ENCODE results near the gene TAF9.
"Not testable (repeated sequence)": the region's sequence is repeated elsewhere in the genome, so short reads cannot be mapped to it uniquely, and the experiment has no call there.

The TAF9 gene

DNA sequence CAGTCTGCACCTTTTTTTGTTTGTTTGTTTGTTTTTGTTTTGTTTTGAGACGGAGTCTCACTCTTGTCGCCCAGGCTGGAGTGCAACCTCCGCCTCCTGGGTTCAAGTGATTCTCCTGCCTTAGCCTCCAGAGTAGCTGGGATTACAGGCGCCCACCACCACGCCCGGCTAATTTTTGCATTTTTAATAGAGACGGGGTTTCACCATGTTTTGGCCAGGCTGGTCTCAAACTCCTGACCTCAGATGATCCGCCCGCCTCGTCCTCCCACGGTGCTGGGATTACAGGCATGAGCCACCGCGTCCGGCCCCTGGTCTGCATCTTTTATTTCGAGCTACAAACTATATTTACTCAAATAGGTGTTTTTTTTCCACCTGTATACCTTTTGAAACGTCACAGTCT lies 1.0 kb upstream of the TAF9 start:
- H3K4me3 ChIP-seq (ENCODE audit: low read length): peak overlapping the region; percentile 74
- 3% methylated on average over 16 of the region's 16 CpGs for WGBS
- H3K9me3 ChIP-seq (ENCODE audit: insufficient read depth, low read depth, low read length); H3K27ac ChIP-seq (ENCODE audit: low read depth, low read length); H3K27me3 ChIP-seq (ENCODE audit: insufficient read depth, low read length): not testable (repeated sequence)
- H3K36me3 ChIP-seq (ENCODE audit: insufficient read depth, low read length): peaks cover 39% of the 10 kb centered on the region
- H3K9ac ChIP-seq (ENCODE audit: low read depth, low read length): peak overlapping the region; percentile 98
- peaks cover 14% of the 10 kb centered on the region; the same call in 1 of the 2 replicates for H3K4me1 ChIP-seq (ENCODE audit: insufficient read depth, low read length)

DNA sequence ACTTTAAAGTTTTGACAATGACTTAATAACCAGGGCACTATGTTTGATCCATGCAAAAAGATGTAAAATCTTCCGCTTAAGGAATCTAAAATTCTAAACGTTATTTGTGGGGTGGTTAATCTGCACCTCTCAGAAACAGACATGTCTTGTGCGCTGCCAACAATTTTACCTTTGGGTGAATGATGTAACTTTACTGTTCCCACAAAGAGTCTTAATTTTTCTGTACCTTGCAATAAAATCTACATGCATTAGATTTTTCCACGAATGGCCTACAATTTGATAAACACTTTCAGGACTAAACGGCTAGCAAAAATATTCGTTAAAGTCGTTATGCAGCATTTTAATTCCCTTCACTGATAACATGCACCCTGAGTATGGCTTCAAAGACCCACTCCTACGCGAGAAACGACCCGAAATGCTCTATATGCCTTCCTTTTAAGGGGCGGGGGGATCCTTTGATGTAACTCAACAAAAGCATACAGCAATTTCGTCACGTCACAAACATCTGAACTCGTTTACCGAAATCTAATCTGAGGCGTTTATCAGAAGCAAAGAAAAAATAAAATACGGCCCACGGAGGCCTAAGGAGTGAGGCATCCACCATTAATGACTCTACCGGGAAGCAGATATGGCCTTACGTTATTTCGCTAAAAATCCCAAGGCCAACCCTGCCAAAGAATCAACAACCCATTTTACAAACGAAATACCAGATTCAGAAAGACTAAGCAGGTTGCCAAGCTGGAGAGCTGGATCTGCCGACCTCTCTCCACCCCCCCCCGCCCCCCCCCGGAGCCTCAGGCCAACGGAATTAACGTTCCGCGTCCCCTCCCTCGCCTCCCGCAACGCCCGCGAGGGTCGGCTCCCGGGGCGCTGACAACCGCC lies 621 bp downstream of the TAF9 start:
- H3K36me3 ChIP-seq (ENCODE audit: insufficient read depth, low read length): peaks cover 36% of the 10 kb centered on the region
- peak overlapping the region; percentile 74 for H3K4me3 ChIP-seq (ENCODE audit: low read length)

GRCh38 chr5:69367697-69368279 lies 1.5 kb downstream of the TAF9 start:
- Histone ChIP-seq H3K36me3 (ENCODE audit: insufficient read depth, low read length) (peaks cover 39% of the 10 kb centered on the region), H3K9me3 (ENCODE audit: insufficient read depth, low read depth, low read length) (no peaks in the 10 kb centered on the region), H3K27ac (ENCODE audit: low read depth, low read length) (no peak overlapping the region), H3K27me3 (ENCODE audit: insufficient read depth, low read length) (no peaks in the 10 kb centered on the region), H3K9ac (ENCODE audit: low read depth, low read length) (peak overlapping the region; percentile 98; the same call in 1 of the 2 replicates), H3K4me3 (ENCODE audit: low read length) (peak overlapping the region; percentile 74), H3K4me1 (ENCODE audit: insufficient read depth, low read length) (peaks cover 14% of the 10 kb centered on the region; the same call in 1 of the 2 replicates)
- 92% methylated on average over 11 of the region's 11 CpGs for WGBS

More for the DNA sequence above, 621 bp downstream of the TAF9 start:
- Histone ChIP-seq H3K9me3 (ENCODE audit: insufficient read depth, low read depth, low read length) (no peaks in the 10 kb centered on the region), H3K9ac (ENCODE audit: low read depth, low read length) (peak overlapping the region; percentile 98), H3K4me1 (ENCODE audit: insufficient read depth, low read length) (peaks cover 14% of the 10 kb centered on the region; the same call in 1 of the 2 replicates), H3K27me3 (ENCODE audit: insufficient read depth, low read length) (no peaks in the 10 kb centered on the region), H3K27ac (ENCODE audit: low read depth, low read length) (peak overlapping the region; percentile 94)
- 2% methylated on average over 38 of the region's 39 CpGs for WGBS

DNA sequence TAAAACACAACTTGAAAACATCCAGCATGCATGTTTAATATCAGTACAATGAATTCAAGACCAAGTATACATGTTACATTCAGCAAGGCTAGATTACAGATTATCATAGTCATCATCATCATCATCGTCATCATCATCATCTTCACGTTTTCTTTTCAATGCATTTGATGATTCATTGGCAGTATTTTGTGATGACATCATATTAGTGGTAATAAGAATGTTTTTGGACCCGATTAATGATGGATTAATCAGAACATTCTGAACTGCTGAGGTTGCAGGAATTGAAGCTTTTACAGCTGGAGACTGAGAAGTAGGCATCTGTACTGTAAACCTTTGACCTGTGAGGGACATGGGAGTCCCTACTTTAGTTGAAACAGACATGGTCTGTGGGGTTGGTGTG lies 4.5 kb downstream of the TAF9 start:
- no peaks in the 10 kb centered on the region for H3K9me3 ChIP-seq (ENCODE audit: insufficient read depth, low read depth, low read length)
- WGBS: 98% methylated on average over 3 of the region's 3 CpGs
- H3K27ac ChIP-seq (ENCODE audit: low read depth, low read length): no peak overlapping the region
- no peak overlapping the region for H3K9ac ChIP-seq (ENCODE audit: low read depth, low read length)
- H3K4me3 ChIP-seq (ENCODE audit: low read length): no peak overlapping the region
- peaks cover 6% of the 10 kb centered on the region; the same call in 1 of the 2 replicates for H3K4me1 ChIP-seq (ENCODE audit: insufficient read depth, low read length)
- H3K36me3 ChIP-seq (ENCODE audit: insufficient read depth, low read length): peaks cover 45% of the 10 kb centered on the region
- H3K27me3 ChIP-seq (ENCODE audit: insufficient read depth, low read length): no peaks in the 10 kb centered on the region

DNA sequence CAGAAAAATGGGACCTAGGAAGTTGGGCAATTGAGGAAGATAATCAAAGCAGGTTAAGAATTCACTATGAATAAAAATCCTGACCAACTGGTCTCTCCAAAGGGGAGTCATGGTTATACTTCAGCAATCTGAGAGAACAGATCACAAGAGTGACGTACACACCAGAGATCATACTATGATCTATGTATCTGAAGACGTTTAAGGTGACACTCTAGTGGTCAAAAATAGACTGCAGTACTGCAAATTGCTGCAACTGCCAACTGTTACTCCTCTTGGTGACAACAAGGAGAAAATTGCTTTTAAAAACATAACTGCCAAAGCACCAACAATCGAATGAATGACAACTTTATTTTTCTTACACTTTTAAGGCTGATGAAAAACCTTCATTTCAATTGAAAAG lies 4.9 kb downstream of the TAF9 start:
- no peak overlapping the region for H3K27ac ChIP-seq (ENCODE audit: low read depth, low read length)
- peaks cover 45% of the 10 kb centered on the region for H3K36me3 ChIP-seq (ENCODE audit: insufficient read depth, low read length)
- no peak overlapping the region for H3K4me3 ChIP-seq (ENCODE audit: low read length)
- H3K27me3 ChIP-seq (ENCODE audit: insufficient read depth, low read length): no peaks in the 10 kb centered on the region
- no peaks in the 10 kb centered on the region for H3K9me3 ChIP-seq (ENCODE audit: insufficient read depth, low read depth, low read length)
- no peak overlapping the region for H3K9ac ChIP-seq (ENCODE audit: low read depth, low read length)
- H3K4me1 ChIP-seq (ENCODE audit: insufficient read depth, low read length): peaks cover 6% of the 10 kb centered on the region; the same call in 1 of the 2 replicates
- 98% methylated on average over 3 of the region's 3 CpGs for WGBS

DNA sequence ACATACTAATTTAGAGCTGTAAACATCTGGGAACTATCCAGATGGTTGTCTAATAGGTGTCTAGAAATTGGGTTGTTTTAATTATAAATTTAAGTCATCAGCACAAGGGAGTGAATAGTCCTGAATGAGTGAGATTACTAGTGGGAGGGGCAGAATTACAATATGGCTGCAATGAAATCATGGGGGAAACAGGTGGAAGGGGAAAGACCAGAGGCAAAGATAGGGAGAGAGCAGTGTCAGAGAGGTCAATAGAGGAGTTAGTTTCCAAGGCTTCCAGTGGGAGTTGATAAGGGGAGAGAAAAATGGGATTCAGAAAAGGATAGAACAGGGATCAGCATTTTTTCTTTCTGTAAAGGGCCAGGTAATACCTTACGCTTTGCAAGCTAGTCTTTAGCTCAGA lies 8.9 kb downstream of the TAF9 start:
- Histone ChIP-seq H3K36me3 (ENCODE audit: insufficient read depth, low read length) (peaks cover 42% of the 10 kb centered on the region), H3K27ac (ENCODE audit: low read depth, low read length) (no peak overlapping the region), H3K27me3 (ENCODE audit: insufficient read depth, low read length) (no peaks in the 10 kb centered on the region), H3K9ac (ENCODE audit: low read depth, low read length) (no peak overlapping the region), H3K4me1 (ENCODE audit: insufficient read depth, low read length) (no peaks in the 10 kb centered on the region), H3K4me3 (ENCODE audit: low read length) (no peak overlapping the region), H3K9me3 (ENCODE audit: insufficient read depth, low read depth, low read length) (no peaks in the 10 kb centered on the region)
- whole genome bisulfite sequencing: 91% methylated on average over 1 of the region's 1 CpG

GRCh38 chr5:69359699-69360098 lies 9.6 kb downstream of the TAF9 start:
- peaks cover 42% of the 10 kb centered on the region for H3K36me3 ChIP-seq (ENCODE audit: insufficient read depth, low read length)
- H3K27me3 ChIP-seq (ENCODE audit: insufficient read depth, low read length): no peaks in the 10 kb centered on the region
- H3K9ac ChIP-seq (ENCODE audit: low read depth, low read length): no peak overlapping the region
- WGBS: 99% methylated on average over 3 of the region's 3 CpGs
- no peaks in the 10 kb centered on the region for H3K9me3 ChIP-seq (ENCODE audit: insufficient read depth, low read depth, low read length)
- no peak overlapping the region for H3K4me3 ChIP-seq (ENCODE audit: low read length)
- no peaks in the 10 kb centered on the region for H3K4me1 ChIP-seq (ENCODE audit: insufficient read depth, low read length)
- H3K27ac ChIP-seq (ENCODE audit: low read depth, low read length): no peak overlapping the region

DNA sequence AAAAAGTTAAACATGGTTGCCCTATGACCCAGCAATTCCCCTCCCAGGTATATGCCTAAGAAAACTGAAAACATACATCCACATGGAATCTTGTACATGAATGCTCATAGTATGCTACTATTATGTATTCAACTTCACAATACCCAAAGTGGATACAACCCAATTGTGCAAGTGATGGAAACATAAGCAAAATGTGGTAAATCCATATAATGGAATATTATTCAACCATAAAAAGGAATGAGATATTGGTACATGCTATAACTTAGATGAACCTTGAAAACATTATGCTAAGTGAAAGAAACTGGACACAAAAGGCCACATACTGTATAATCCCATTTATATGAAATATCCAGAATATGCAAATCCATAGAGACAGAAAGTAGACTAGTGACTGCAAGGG lies 18.7 kb downstream of the TAF9 start:
- H3K27me3 ChIP-seq (ENCODE audit: insufficient read depth, low read length): no peaks in the 10 kb centered on the region
- H3K9me3 ChIP-seq (ENCODE audit: insufficient read depth, low read depth, low read length): no peaks in the 10 kb centered on the region
- H3K9ac ChIP-seq (ENCODE audit: low read depth, low read length): no peak overlapping the region
- peaks cover 46% of the 10 kb centered on the region for H3K36me3 ChIP-seq (ENCODE audit: insufficient read depth, low read length)
- no peak overlapping the region for H3K4me3 ChIP-seq (ENCODE audit: low read length)
- no peak overlapping the region for H3K27ac ChIP-seq (ENCODE audit: low read depth, low read length)
- no peaks in the 10 kb centered on the region for H3K4me1 ChIP-seq (ENCODE audit: insufficient read depth, low read length)

- H3K4me1 ChIP-seq (ENCODE audit: insufficient read depth, low read length): no peaks in the 10 kb centered on the region
- WGBS: 88% methylated on average over 1 of the region's 1 CpG
- no peaks in the 10 kb centered on the region for H3K36me3 ChIP-seq (ENCODE audit: insufficient read depth, low read length)
- H3K9ac ChIP-seq (ENCODE audit: low read depth, low read length): no peak overlapping the region
- H3K4me3 ChIP-seq (ENCODE audit: low read length): no peak overlapping the region
- H3K27ac ChIP-seq (ENCODE audit: low read depth, low read length): no peak overlapping the region
- H3K9me3 ChIP-seq (ENCODE audit: insufficient read depth, low read depth, low read length): no peaks in the 10 kb centered on the region
- H3K27me3 ChIP-seq (ENCODE audit: insufficient read depth, low read length): no peaks in the 10 kb centered on the region
These were observed 26.2 kb downstream of the TAF9 start for GRCh38 chr5:69343083-69343482.

DNA sequence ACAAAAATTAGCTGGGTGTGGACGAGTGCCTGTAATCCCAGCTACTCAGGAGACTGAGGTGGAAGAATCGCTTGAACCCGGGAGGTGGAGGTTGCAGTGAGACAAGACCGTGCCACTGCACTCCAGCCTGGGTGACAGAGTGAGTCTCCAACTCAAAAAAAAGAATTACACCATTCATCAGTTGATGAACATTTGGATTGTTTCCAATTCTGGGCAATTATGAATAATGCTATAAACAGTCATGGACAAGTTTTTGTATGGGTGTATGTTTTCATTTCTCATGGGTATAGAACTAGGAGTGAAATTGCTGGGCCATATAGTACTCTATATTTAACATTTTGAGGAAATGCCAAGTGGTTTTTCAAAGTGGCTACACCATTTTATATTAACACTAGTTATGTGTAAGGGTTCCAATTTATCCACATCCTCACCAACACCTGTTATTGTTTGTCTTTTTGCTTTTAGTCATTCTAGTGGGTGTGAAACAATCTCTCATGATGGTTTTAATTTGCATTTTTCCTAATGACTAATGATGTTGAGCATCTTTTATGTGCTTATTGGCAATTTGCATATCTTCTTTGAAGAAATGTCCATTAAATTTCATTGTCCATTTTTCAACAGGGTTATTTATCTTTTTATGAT lies 27.7 kb downstream of the TAF9 start:
- Histone ChIP-seq H3K27ac (ENCODE audit: low read depth, low read length) (no peak overlapping the region), H3K36me3 (ENCODE audit: insufficient read depth, low read length) (no peaks in the 10 kb centered on the region), H3K9me3 (ENCODE audit: insufficient read depth, low read depth, low read length) (no peaks in the 10 kb centered on the region), H3K4me1 (ENCODE audit: insufficient read depth, low read length) (no peaks in the 10 kb centered on the region), H3K9ac (ENCODE audit: low read depth, low read length) (no peak overlapping the region), H3K4me3 (ENCODE audit: low read length) (no peak overlapping the region), H3K27me3 (ENCODE audit: insufficient read depth, low read length) (no peaks in the 10 kb centered on the region)
- WGBS: 93% methylated on average over 4 of the region's 4 CpGs

DNA sequence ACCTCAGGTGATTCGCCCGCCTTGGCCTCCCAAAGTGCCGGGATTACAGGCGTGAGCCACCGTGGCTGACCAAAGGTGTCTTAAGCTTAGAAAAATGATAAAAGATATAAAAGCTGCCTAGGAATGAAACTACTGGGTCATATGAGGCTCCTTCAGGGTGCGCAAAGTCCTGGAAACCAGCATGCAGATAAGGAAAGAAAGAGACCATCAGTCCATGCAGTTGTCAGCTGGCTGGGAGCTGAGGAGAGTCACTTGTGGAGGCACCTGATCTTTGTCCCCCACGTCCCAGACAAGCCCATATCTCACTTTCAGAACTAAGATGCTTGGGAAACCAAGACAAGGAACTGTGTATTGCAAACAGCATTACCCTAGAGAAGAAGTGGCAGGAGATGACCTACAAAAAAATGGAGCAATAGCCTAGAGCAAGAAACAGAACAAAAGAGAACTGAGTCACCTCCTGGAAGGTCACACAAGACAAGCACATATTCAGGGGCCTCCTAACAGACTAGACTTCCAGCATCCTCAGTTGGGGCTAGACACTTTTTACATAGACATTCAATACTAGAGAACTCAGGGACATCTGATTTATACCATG lies 33.9 kb downstream of the TAF9 start:
- Histone ChIP-seq H3K9ac (ENCODE audit: low read depth, low read length) (no peak overlapping the region), H3K27ac (ENCODE audit: low read depth, low read length) (no peak overlapping the region), H3K4me3 (ENCODE audit: low read length) (no peak overlapping the region), H3K4me1 (ENCODE audit: insufficient read depth, low read length) (peaks cover 10% of the 10 kb centered on the region), H3K9me3 (ENCODE audit: insufficient read depth, low read depth, low read length) (no peaks in the 10 kb centered on the region), H3K36me3 (ENCODE audit: insufficient read depth, low read length) (no peaks in the 10 kb centered on the region), H3K27me3 (ENCODE audit: insufficient read depth, low read length) (no peaks in the 10 kb centered on the region)
- WGBS: 93% methylated on average over 7 of the region's 7 CpGs

All from HUES64 (cell line).